RWPE2 (cell line): ENCODE results near the gene CT45A9.
"Not testable (repeated sequence)": the region's sequence is repeated elsewhere in the genome, so short reads cannot be mapped to it uniquely, and the experiment has no call there.

Experiments
- ATAC-seq: fragments of 200-7000 bp; cut with Tn5 transposase; 3 replicates; pipeline ENCODE4 v1.9.1; 2021; ENCODE audit warnings: low read depth
- DNase-seq: peaks from one replicate; pipeline ENCODE4 v3.0.0-alpha.2; 2020; ENCODE audit warnings: low spot score
- H3K27ac ChIP-seq: fragments of 450-650 bp; 2 replicates; pipeline ENCODE4 v1.5.1; 2017; ENCODE audit warnings: mild to moderate bottlenecking; ENCODE audit not compliant: poor library complexity, severe bottlenecking
- H3K27me3 ChIP-seq: fragments of 250-450 bp; sonication (Bioruptor Pico); 2 replicates; pipeline ENCODE4 v1.5.1; 2021; ENCODE audit warnings: mild to moderate bottlenecking, moderate library complexity; ENCODE audit not compliant: insufficient read depth, poor library complexity, severe bottlenecking
- H3K36me3 ChIP-seq: fragments of 250-450 bp; sonication (Bioruptor Pico); 2 replicates; pipeline ENCODE4 v1.5.1; 2020; ENCODE audit warnings: low read depth, mild to moderate bottlenecking, moderate library complexity
- H3K4me1 ChIP-seq: fragments of 250-450 bp; sonication (Bioruptor Pico); 2 replicates; pipeline ENCODE4 v1.5.1; 2021; ENCODE audit warnings: mild to moderate bottlenecking, moderate library complexity; ENCODE audit not compliant: insufficient read depth, poor library complexity, severe bottlenecking
- H3K4me3 ChIP-seq: fragments of 250-450 bp; sonication (Bioruptor Pico); 2 replicates; pipeline ENCODE4 v1.5.1; 2021; ENCODE audit warnings: mild to moderate bottlenecking, moderate library complexity; ENCODE audit not compliant: severe bottlenecking
- H3K9me3 ChIP-seq: fragments of 250-450 bp; sonication (Bioruptor Pico); 2 replicates; pipeline ENCODE4 v1.5.1; 2021; ENCODE audit warnings: mild to moderate bottlenecking, moderate library complexity; ENCODE audit not compliant: severe bottlenecking
- TF ChIP-seq, protein P1 (sequence below): fragments of 450-650 bp; IDR thresholded peaks from one replicate; pipeline ENCODE4 v1.5.1; 2017; ENCODE audit warnings: mild to moderate bottlenecking, moderate library complexity; ENCODE audit not compliant: poor library complexity, severe bottlenecking

Gene CT45A9, protein sequence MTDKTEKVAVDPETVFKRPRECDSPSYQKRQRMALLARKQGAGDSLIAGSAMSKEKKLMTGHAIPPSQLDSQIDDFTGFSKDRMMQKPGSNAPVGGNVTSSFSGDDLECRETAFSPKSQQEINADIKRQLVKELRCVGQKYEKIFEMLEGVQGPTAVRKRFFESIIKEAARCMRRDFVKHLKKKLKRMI

DNA sequence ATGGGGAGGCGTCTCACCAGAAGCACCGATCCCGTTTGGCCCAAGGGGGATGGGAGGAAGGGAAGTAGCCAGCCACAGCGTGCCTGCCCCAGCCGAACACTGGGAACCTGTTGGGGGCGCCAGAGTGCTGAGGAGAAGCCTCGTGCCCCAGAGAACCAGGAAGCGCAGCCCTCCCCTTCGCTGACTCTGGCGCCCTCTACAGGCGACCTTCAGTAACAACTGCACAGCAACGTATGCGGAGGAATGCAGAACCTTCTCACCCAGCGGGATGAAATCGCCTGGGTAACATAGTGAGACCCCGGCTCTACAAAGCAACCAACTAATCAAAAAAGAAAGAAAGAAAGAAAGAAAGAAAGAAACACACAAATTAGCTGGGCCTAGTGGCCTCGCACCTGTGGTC lies at the start of gene CT45A9:
Gene CT45A9 (minus strand): TSS at position 101 of the 400 bp plus-strand sequence. CDS start 3,751 bp downstream, outside the sequence.
- not testable (repeated sequence) for H3K27ac ChIP-seq, DNase-seq, H3K9me3 ChIP-seq, H3K4me1 ChIP-seq, H3K36me3 ChIP-seq, H3K4me3 ChIP-seq, ATAC-seq, H3K27me3 ChIP-seq

DNA sequence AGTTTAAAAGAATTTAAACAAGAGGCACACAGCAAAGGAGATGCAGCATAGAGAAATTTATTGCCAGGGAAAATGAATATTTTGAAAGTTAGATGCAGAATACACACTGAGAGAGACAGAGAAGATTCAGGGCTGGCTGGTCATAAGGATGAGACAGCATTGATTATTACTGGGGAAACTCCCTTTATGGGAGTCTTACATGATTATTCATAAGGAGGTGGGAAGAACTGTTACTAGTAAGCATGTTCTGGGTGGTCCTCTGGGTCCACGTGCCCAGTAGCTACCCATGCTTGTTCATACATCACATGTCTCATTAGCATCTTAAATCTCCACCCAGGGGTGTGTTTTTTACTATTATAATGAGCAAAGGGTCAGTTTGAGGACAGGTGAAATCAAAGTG lies 48.9 kb upstream of the CT45A9 start:
- not testable (repeated sequence) for H3K9me3 ChIP-seq, H3K27ac ChIP-seq, ATAC-seq, H3K27me3 ChIP-seq, H3K36me3 ChIP-seq, DNase-seq, H3K4me3 ChIP-seq, H3K4me1 ChIP-seq

DNA sequence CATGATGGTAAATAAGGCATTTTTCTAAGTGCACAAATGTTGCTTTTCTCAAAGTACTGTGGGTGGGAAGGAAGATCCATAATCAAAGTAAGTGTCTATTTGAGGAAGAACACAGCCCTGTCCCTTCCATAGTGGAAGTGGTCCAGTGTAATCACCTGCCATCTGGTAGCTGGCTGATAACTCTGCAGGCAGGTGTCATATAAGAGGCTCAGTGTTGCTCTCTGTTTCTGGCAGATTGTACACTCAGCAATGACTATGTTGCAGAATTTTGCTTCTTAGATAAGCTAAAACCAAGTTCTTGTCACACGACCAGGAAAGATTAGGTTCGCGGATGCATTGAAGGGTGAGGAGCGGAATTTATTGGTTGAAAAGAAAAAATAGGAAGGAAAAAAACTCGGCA lies 42.8 kb upstream of the CT45A9 start:
- Histone ChIP-seq H3K9me3 (no peaks in the 10 kb centered on the region), H3K4me1 (no peaks in the 10 kb centered on the region), H3K4me3 (no peak overlapping the region), H3K36me3 (no peaks in the 10 kb centered on the region), H3K27ac (no peak overlapping the region), H3K27me3 (no peaks in the 10 kb centered on the region)
- DNase-seq = no peak
- TF ChIP-seq, protein P1, sequence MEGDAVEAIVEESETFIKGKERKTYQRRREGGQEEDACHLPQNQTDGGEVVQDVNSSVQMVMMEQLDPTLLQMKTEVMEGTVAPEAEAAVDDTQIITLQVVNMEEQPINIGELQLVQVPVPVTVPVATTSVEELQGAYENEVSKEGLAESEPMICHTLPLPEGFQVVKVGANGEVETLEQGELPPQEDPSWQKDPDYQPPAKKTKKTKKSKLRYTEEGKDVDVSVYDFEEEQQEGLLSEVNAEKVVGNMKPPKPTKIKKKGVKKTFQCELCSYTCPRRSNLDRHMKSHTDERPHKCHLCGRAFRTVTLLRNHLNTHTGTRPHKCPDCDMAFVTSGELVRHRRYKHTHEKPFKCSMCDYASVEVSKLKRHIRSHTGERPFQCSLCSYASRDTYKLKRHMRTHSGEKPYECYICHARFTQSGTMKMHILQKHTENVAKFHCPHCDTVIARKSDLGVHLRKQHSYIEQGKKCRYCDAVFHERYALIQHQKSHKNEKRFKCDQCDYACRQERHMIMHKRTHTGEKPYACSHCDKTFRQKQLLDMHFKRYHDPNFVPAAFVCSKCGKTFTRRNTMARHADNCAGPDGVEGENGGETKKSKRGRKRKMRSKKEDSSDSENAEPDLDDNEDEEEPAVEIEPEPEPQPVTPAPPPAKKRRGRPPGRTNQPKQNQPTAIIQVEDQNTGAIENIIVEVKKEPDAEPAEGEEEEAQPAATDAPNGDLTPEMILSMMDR = no peak
- no peak for ATAC-seq

DNA sequence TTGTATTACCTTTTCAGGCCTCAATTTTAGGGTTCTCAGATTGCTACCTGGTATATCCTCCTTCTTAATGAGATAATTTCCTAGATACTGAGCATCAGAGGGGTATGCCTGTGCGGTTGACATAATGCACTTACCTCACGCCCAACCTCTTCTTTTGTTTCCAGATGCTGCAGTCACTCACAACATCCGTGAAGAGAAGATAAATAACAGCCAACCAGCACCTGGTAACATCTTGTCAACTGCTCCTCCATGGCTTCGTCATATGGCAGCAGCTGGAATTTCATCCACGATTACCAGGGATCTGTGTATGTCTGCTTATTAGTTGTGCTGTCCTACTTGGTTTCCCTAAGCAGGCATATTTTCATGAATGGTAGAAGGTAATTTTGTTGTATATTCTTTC lies 38.6 kb upstream of the CT45A9 start:
- no peaks in the 10 kb centered on the region for H3K36me3 ChIP-seq
- ATAC-seq (no peak), DNase-seq (no peak)
- no peak overlapping the region for H3K4me3 ChIP-seq
- H3K4me1 ChIP-seq = no peaks in the 10 kb centered on the region
- no peaks in the 10 kb centered on the region for H3K9me3 ChIP-seq
- no peak overlapping the region for H3K27ac ChIP-seq
- H3K27me3 ChIP-seq = no peaks in the 10 kb centered on the region
- TF ChIP-seq, protein P1 = no peak

DNA sequence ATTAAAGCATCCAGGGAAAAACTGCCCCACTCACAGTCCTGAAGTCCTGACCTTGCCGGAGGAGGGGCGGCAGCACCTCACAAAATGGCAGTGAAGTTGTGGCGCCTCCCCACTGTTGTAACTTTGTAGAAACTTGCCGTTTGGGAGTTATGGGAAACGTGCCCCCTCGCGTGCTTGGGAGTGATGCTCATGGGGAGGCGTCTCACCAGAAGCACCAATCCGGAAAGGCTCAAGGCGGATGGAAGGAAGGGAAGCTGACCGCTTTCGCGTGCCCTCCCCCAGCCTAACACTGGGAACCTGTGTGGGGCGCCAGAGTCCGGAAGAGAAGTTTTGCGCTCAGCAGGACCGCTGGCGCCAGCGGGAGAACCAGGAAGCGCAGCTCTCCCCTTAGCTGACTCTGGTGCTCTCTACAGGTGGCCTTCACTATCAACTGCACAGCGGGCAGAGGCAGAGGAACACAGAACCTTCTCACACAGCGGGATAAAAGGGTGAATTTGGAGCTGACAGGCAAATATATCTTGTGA lies 21.7 kb upstream of the CT45A9 start, which contains the start of the genes CT45A10 and SAGE1:
Gene CT45A10 (minus strand): TSS at position 151 of the 524 bp plus-strand sequence. CDS start 8,100 bp downstream, outside the sequence.
Gene SAGE1 (plus strand): TSS at position 423 of the 524 bp plus-strand sequence. CDS start 2,527 bp downstream, outside the sequence.
- DNase-seq (no peak), ATAC-seq (no peak)
- Histone ChIP-seq H3K36me3 (no peaks in the 10 kb centered on the region), H3K27ac (no peak within 1 kb of the TSS), H3K9me3 (no peaks in the 10 kb centered on the region), H3K4me1 (no peaks in the 10 kb centered on the region), H3K27me3 (no peaks in the 10 kb centered on the region), H3K4me3 (no peak within 1 kb of the TSS)
- TF ChIP-seq, protein P1 = no peak

DNA sequence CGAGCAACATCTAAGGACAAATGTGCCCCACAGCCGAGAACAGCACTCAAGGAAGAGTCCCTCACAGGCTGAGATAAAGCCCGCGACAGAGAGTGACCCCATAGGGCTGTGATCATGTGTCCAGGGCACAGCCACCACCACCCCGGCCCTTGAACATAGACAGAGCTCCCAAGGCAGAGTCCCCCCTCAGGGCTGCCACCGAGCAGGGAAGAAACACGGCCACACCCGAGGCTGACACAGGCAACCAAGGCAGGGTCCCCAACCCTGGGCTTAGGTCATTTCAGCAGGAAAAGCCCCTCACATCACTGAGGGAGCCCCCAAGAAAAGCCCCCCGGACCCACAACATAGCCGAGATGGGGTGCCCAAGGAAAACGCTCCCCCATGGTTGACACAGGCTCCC lies 21.2 kb upstream of the CT45A9 start:
- ATAC-seq (no peak), DNase-seq (no peak)
- H3K4me3 ChIP-seq = no peak overlapping the region
- H3K27ac ChIP-seq = no peak overlapping the region
- no peaks in the 10 kb centered on the region for H3K36me3 ChIP-seq
- H3K9me3 ChIP-seq = no peaks in the 10 kb centered on the region
- H3K27me3 ChIP-seq = no peaks in the 10 kb centered on the region
- TF ChIP-seq, protein P1 = no peak
- H3K4me1 ChIP-seq = no peaks in the 10 kb centered on the region
